Neuronal stem cell (in vitro differentiated cells): ENCODE measurements around the gene ZNF675.

Experiments
- DNase-seq: peaks from one replicate; pipeline ENCODE4 v3.0.0-alpha.2; 2013; ENCODE audit warnings: low spot score
- H2AFZ ChIP-seq: one replicate; pipeline ENCODE4 v1.6.1; 2013; ENCODE audit warnings: mild to moderate bottlenecking, low read length, inconsistent platforms
- H2AK5ac ChIP-seq: 2 replicates; pipeline ENCODE4 v1.6.1; 2013; ENCODE audit warnings: low read depth, mild to moderate bottlenecking, inconsistent platforms, low read length, moderate library complexity, mixed read lengths
- H2BK120ac ChIP-seq: 2 replicates; pipeline ENCODE4 v1.6.1; 2013; ENCODE audit warnings: low read depth, mild to moderate bottlenecking, inconsistent platforms, low read length, moderate library complexity, mixed read lengths
- H2BK12ac ChIP-seq: one replicate; pipeline ENCODE4 v1.6.1; 2013; ENCODE audit warnings: low read length, inconsistent platforms
- H2BK15ac ChIP-seq: 2 replicates; pipeline ENCODE4 v1.6.1; 2013; ENCODE audit warnings: mild to moderate bottlenecking, low read length, inconsistent platforms, mixed read lengths
- H2BK5ac ChIP-seq: one replicate; pipeline ENCODE4 v1.6.1; 2013; ENCODE audit warnings: inconsistent platforms, mild to moderate bottlenecking, low read length, moderate library complexity
- H3K14ac ChIP-seq: one replicate; pipeline ENCODE4 v1.6.1; 2013; ENCODE audit warnings: low read length, inconsistent platforms
- H3K18ac ChIP-seq: 2 replicates; pipeline ENCODE4 v1.6.1; 2013; ENCODE audit warnings: low read length, inconsistent platforms
- H3K23ac ChIP-seq: 2 replicates; pipeline ENCODE4 v1.6.1; 2013; ENCODE audit warnings: low read depth, mild to moderate bottlenecking, mixed read lengths, low read length, inconsistent platforms; ENCODE audit not compliant: poor library complexity
- H3K27ac ChIP-seq: replicated peaks from 3 replicates; pipeline ENCODE4 v1.5.1; 2013; ENCODE audit warnings: low read length, inconsistent platforms
- H3K27me3 ChIP-seq, 3 experiments: 2 replicates each; pipeline ENCODE4 v1.6.1; 2013; ENCODE audit warnings: low read length in 3 of 3, mild to moderate bottlenecking in 2 of 3, inconsistent platforms in 1 of 3, low read depth in 1 of 3, mixed read lengths in 1 of 3, moderate library complexity in 1 of 3; ENCODE audit not compliant: control insufficient read depth in 3 of 3, insufficient read depth in 3 of 3
- H3K36me3 ChIP-seq, 2 donors: replicated peaks in 1 of 2; 2 replicates each; pipeline ENCODE4 v1.6.1; 2013; ENCODE audit warnings: low read length in 2 of 2; ENCODE audit not compliant: control insufficient read depth in 2 of 2, insufficient read depth in 2 of 2
- H3K4ac ChIP-seq: 2 replicates; pipeline ENCODE4 v1.6.1; 2013; ENCODE audit warnings: inconsistent platforms, mild to moderate bottlenecking, low read length, moderate library complexity
- H3K4me1 ChIP-seq, 2 donors: 1 replicate in 1 of 2; 2 replicates in 1 of 2; pipeline ENCODE4 v1.6.1; 2013; ENCODE audit warnings: low read length in 2 of 2, low read depth in 1 of 2; ENCODE audit not compliant: control insufficient read depth in 2 of 2, insufficient read depth in 1 of 2
- H3K4me2 ChIP-seq: one replicate; pipeline ENCODE4 v1.6.1; 2013; ENCODE audit warnings: mild to moderate bottlenecking, low read length, inconsistent platforms; ENCODE audit not compliant: insufficient read depth, poor library complexity, severe bottlenecking
- H3K4me3 ChIP-seq, 2 donors: 2 replicates each; pipeline ENCODE4 v1.5.1; 2013; ENCODE audit warnings: low read length in 2 of 2, mild to moderate bottlenecking in 2 of 2, inconsistent platforms in 1 of 2, moderate library complexity in 1 of 2
- H3K79me1 ChIP-seq: one replicate; pipeline ENCODE4 v1.6.1; 2013; ENCODE audit warnings: low read depth, mild to moderate bottlenecking, inconsistent platforms, low read length, moderate library complexity
- H3K9ac ChIP-seq: one replicate; pipeline ENCODE4 v1.6.1; 2013; ENCODE audit warnings: mild to moderate bottlenecking, low read depth, low read length, inconsistent platforms; ENCODE audit not compliant: poor library complexity
- H3K9me3 ChIP-seq, 2 donors: replicated peaks in 1 of 2; 2 replicates each; pipeline versions ENCODE3 to v1.6.1; 2013; ENCODE audit warnings: low read length in 2 of 2, mild to moderate bottlenecking in 2 of 2, inconsistent platforms in 1 of 2, low read depth in 1 of 2, mixed read lengths in 1 of 2, moderate library complexity in 1 of 2; ENCODE audit not compliant: control insufficient read depth in 2 of 2, insufficient read depth in 1 of 2
- H4K8ac ChIP-seq: one replicate; pipeline ENCODE4 v1.6.1; 2013; ENCODE audit warnings: low read depth, mild to moderate bottlenecking, inconsistent platforms, low read length, moderate library complexity
- H4K91ac ChIP-seq: one replicate; pipeline ENCODE4 v1.6.1; 2013; ENCODE audit warnings: low read length, low read depth, mild to moderate bottlenecking, inconsistent platforms; ENCODE audit not compliant: poor library complexity
- WGBS, 2 donors: extraction: QIAGEN DNeasy Blood & Tissue Kit; methylation state at CpG; one replicate each; pipeline ENCODE4 v1.1.7; 2013; ENCODE audit warnings: missing lambda C conversion rate in 2 of 2, mixed read lengths in 1 of 2; ENCODE audit not compliant: insufficient read length in 2 of 2, insufficient replicate concordance in 1 of 2; ENCODE audit errors: extremely low coverage in 2 of 2; 5-methylcytosine and 5-hydroxymethylcytosine counted together

Gene ZNF675

DNA sequence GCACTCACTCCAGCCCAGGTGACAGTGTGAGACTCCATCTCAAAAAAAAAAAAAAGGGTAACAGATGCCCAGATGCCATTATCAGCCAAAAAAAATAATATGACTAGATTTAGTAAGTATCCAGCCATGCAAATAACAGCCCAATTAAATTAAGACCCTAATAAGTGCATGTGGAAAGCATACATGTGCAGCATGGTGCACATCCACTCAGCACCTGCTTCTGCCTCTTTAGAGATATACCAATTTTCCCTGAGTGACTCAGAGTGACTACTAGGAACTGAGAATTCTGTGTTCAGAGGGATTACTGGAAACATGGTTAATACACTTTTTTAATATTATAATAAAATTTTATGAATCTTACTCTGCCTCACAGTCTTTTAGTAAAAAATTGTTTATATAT lies 29.8 kb upstream of the ZNF675 start:
- no peak overlapping the region for H3K9ac ChIP-seq
- H3K14ac ChIP-seq = no peak overlapping the region
- H3K4me2 ChIP-seq = no peak overlapping the region
- no peak overlapping the region for H2AK5ac ChIP-seq
- H4K91ac ChIP-seq = no peak overlapping the region
- H3K18ac ChIP-seq = no peak overlapping the region
- no peak overlapping the region for H3K4ac ChIP-seq
- H3K27ac ChIP-seq = no peak overlapping the region
- H2BK12ac ChIP-seq = no peak overlapping the region
- no peak for DNase-seq
- no peaks in the 10 kb centered on the region for H3K4me1 ChIP-seq
- H3K23ac ChIP-seq = no peak overlapping the region
- no peak overlapping the region for H3K4me3 ChIP-seq
- no peak overlapping the region for H2BK15ac ChIP-seq
- no peak overlapping the region for H2BK120ac ChIP-seq
- no peaks in the 10 kb centered on the region for H3K79me1 ChIP-seq
- no peaks in the 10 kb centered on the region for H3K9me3 ChIP-seq
- H2AFZ ChIP-seq = no peak overlapping the region
- no peak overlapping the region for H2BK5ac ChIP-seq
- H3K36me3 ChIP-seq = no peaks in the 10 kb centered on the region
- H3K27me3 ChIP-seq = no peaks in the 10 kb centered on the region
- no peak overlapping the region for H4K8ac ChIP-seq

DNA sequence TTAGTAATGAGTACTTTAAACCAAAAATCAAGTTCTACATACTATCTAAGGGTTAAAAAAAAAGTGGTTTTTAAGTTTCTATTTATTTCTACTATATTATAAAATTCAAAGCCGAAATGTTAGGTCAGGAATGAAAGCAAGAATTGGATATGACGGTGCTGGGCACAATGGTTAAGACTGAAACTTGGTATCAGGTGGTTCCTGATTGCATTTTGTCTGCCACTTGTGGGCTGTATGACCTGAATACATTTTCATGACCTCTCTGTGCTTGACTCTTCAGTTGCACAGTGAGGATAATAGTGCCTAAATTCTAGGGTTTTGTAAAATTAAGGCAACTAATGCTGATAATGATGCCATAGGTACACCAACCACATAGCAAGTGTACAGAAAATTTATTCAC lies 22.3 kb upstream of the ZNF675 start:
- no peaks in the 10 kb centered on the region for H3K27me3 ChIP-seq
- no peak overlapping the region for H3K9ac ChIP-seq
- H2BK120ac ChIP-seq = no peak overlapping the region
- no peak overlapping the region for H3K18ac ChIP-seq
- no peaks in the 10 kb centered on the region for H3K79me1 ChIP-seq
- H3K4ac ChIP-seq = no peak overlapping the region
- H2AFZ ChIP-seq = no peak overlapping the region
- H3K36me3 ChIP-seq = no peaks in the 10 kb centered on the region
- WGBS, 2 donors = no CpG with 5 or more reads among the region's 2 CpGs
- H3K27ac ChIP-seq = no peak overlapping the region
- no peak overlapping the region for H2BK15ac ChIP-seq
- no peak overlapping the region for H3K4me3 ChIP-seq
- H3K4me1 ChIP-seq = no peaks in the 10 kb centered on the region
- no peak overlapping the region for H4K91ac ChIP-seq
- H2BK5ac ChIP-seq = no peak overlapping the region
- H3K9me3 ChIP-seq = no peaks in the 10 kb centered on the region
- DNase-seq = no peak
- no peak overlapping the region for H2AK5ac ChIP-seq
- H4K8ac ChIP-seq = no peak overlapping the region
- no peak overlapping the region for H2BK12ac ChIP-seq
- H3K4me2 ChIP-seq = no peak overlapping the region
- no peak overlapping the region for H3K23ac ChIP-seq
- no peak overlapping the region for H3K14ac ChIP-seq

DNA sequence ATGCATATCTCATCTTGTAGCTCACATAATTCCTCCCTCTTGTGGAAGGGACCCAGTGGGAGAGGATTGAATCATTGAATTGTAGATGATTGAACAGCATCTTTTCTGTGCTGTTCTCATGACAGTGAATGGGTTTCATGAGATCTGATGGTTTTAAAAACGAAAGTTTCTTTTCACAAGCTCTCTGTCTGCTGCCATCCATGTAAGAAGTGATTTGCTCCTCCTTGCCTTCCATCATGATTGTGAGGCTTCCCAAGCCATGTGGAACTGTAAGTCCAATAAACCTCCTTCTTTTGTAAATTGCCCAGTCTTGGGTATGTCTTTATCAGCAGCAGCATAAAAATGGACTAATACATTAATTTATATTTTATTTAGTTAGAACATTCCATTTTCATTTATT lies 19.6 kb upstream of the ZNF675 start:
- Histone ChIP-seq H3K27me3 (no peaks in the 10 kb centered on the region), H3K4ac (no peak overlapping the region), H2BK120ac (no peak overlapping the region), H2AK5ac (no peak overlapping the region), H3K9me3 (no peaks in the 10 kb centered on the region), H4K8ac (no peak overlapping the region), H3K14ac (no peak overlapping the region), H3K79me1 (no peaks in the 10 kb centered on the region), H3K18ac (no peak overlapping the region), H3K36me3 (no peaks in the 10 kb centered on the region), H2BK12ac (no peak overlapping the region), H2BK5ac (no peak overlapping the region), H3K4me1 (no peaks in the 10 kb centered on the region), H3K9ac (no peak overlapping the region), H4K91ac (no peak overlapping the region), H3K27ac (no peak overlapping the region), H2BK15ac (no peak overlapping the region), H3K4me3 (no peak overlapping the region), H2AFZ (no peak overlapping the region), H3K23ac (no peak overlapping the region), H3K4me2 (no peak overlapping the region)
- DNase-seq = no peak
- no CpG with 5 or more reads among the region's 1 CpG for WGBS, 2 donors

DNA sequence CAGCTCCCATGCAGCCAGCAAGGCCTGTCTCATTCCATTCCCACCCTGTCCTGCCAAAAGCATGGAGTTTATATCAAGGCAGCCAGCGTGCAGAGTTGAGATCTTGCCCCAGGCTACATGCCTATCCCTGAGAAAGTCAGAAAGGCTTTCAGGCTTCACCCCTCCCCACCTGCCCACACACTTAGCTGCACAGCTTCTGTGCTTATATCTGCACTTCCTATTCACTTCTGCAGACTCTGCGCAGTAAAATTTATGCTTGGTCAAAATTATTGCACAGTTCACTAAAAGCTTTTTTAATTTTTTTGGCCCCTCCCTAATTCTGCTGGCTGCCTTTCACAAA lies 12.5 kb upstream of the ZNF675 start:
- peaks cover 0 to 3% of the 10 kb centered on the region in 2 donors for H3K9me3 ChIP-seq
- H2BK15ac ChIP-seq = no peak overlapping the region
- H3K23ac ChIP-seq = no peak overlapping the region
- H2AFZ ChIP-seq = peak overlapping the region; percentile 84
- H2BK120ac ChIP-seq = no peak overlapping the region
- no peak overlapping the region for H2BK5ac ChIP-seq
- H3K79me1 ChIP-seq = no peaks in the 10 kb centered on the region
- H3K4me2 ChIP-seq = no peak overlapping the region
- H3K27me3 ChIP-seq = no peaks in the 10 kb centered on the region
- DNase-seq = no peak
- no peak overlapping the region for H3K14ac ChIP-seq
- H3K36me3 ChIP-seq = no peaks in the 10 kb centered on the region
- no peak overlapping the region for H2BK12ac ChIP-seq
- WGBS, 2 donors = no CpG with 5 or more reads among the region's 2 CpGs
- no peak overlapping the region for H3K27ac ChIP-seq
- H4K91ac ChIP-seq = no peak overlapping the region
- no peak overlapping the region for H4K8ac ChIP-seq
- H3K9ac ChIP-seq = no peak overlapping the region
- no peak overlapping the region for H3K4me3 ChIP-seq
- H3K4ac ChIP-seq = no peak overlapping the region
- H3K18ac ChIP-seq = no peak overlapping the region
- H3K4me1 ChIP-seq = no peaks in the 10 kb centered on the region
- H2AK5ac ChIP-seq = no peak overlapping the region
